ENCODE measurements around the gene ZNF384. TPM values are rescaled to one million over a fixed set of nuclear protein-coding genes. Genes with fewer than 3 reads are reported as not detected.

Gene ZNF384
- polyA plus RNA-seq, 1 donor = 47.0 TPM

GRCh38 chr12:6653987-6654386 lies 35.2 kb downstream of the ZNF384 start:
- DNase-seq (ENCODE audit: low read depth) = no peak

GRCh38 chr12:6653342-6653741 lies 35.8 kb downstream of the ZNF384 start:
- DNase-seq (ENCODE audit: low read depth) = no peak

- DNase-seq (ENCODE audit: low read depth) = no peak
Measured at GRCh38 chr12:6652391-6652790, 36.8 kb downstream of the ZNF384 start.

- DNase-seq (ENCODE audit: low read depth) = no peak
Measured at GRCh38 chr12:6650832-6651231, 38.3 kb downstream of the ZNF384 start.

- DNase-seq (ENCODE audit: low read depth) = no peak
Measured at GRCh38 chr12:6647083-6647604, 42.0 kb downstream of the ZNF384 start, which contains the start of gene ACRBP. Gene ACRBP, minus strand, starts transcription at chr12:6647432. Its CDS starts 66 bp downstream, at chr12:6647366.

- DNase-seq (ENCODE audit: low read depth) = no peak
Measured at GRCh38 chr12:6646276-6647082, 42.7 kb downstream of the ZNF384 start.

GRCh38 chr12:6644903-6645302 lies 44.3 kb downstream of the ZNF384 start:
- DNase-seq (ENCODE audit: low read depth) = no peak

- no peak for DNase-seq (ENCODE audit: low read depth)
Measured at GRCh38 chr12:6644257-6644596, 44.9 kb downstream of the ZNF384 start.

GRCh38 chr12:6643569-6644256 lies 45.5 kb downstream of the ZNF384 start:
- DNase-seq (ENCODE audit: low read depth) = no peak

- DNase-seq (ENCODE audit: low read depth) = no peak
Measured at GRCh38 chr12:6641131-6641530, 48.0 kb downstream of the ZNF384 start.

- DNase-seq (ENCODE audit: low read depth) = no peak
Measured at GRCh38 chr12:6640497-6640896, 48.7 kb downstream of the ZNF384 start.

GRCh38 chr12:6639151-6639801 lies 49.9 kb downstream of the ZNF384 start:
- DNase-seq (ENCODE audit: low read depth) = no peak

- DNase-seq (ENCODE audit: low read depth) = no peak
Measured at GRCh38 chr12:6638305-6638704, 50.9 kb downstream of the ZNF384 start.

GRCh38 chr12:6635856-6636531 lies 53.2 kb downstream of the ZNF384 start, which contains the start of gene LPAR5:
Gene LPAR5, minus strand, starts transcription at chr12:6635959. Its CDS starts 14,711 bp downstream, at chr12:6621248.
- no peak for DNase-seq (ENCODE audit: low read depth)

- no peak for DNase-seq (ENCODE audit: low read depth)
Measured at GRCh38 chr12:6635375-6635855, 53.8 kb downstream of the ZNF384 start.

GRCh38 chr12:6632026-6632983 lies 56.9 kb downstream of the ZNF384 start:
- DNase-seq (ENCODE audit: low read depth) = no peak

GRCh38 chr12:6631549-6631961 lies 57.6 kb downstream of the ZNF384 start:
- no peak for DNase-seq (ENCODE audit: low read depth)

GRCh38 chr12:6630736-6631135 lies 58.4 kb downstream of the ZNF384 start:
- DNase-seq (ENCODE audit: low read depth) = no peak

- no peak for DNase-seq (ENCODE audit: low read depth)
Measured at GRCh38 chr12:6627616-6628015, 61.6 kb downstream of the ZNF384 start.

- DNase-seq (ENCODE audit: low read depth) = no peak
Measured at GRCh38 chr12:6626654-6627283, 62.4 kb downstream of the ZNF384 start.
